HL-60/S4 (cell line): ENCODE results near the gene SCYL1.

Experiments used
- in situ Hi-C: fragments of 300-500 bp; cut with MboI; formaldehyde crosslinking; loops from 2 replicates; pipeline ENCODE4 v1.14.3; 2022; ENCODE audit warnings: low sequenced_read_pairs

SCYL1 gene

DNA sequence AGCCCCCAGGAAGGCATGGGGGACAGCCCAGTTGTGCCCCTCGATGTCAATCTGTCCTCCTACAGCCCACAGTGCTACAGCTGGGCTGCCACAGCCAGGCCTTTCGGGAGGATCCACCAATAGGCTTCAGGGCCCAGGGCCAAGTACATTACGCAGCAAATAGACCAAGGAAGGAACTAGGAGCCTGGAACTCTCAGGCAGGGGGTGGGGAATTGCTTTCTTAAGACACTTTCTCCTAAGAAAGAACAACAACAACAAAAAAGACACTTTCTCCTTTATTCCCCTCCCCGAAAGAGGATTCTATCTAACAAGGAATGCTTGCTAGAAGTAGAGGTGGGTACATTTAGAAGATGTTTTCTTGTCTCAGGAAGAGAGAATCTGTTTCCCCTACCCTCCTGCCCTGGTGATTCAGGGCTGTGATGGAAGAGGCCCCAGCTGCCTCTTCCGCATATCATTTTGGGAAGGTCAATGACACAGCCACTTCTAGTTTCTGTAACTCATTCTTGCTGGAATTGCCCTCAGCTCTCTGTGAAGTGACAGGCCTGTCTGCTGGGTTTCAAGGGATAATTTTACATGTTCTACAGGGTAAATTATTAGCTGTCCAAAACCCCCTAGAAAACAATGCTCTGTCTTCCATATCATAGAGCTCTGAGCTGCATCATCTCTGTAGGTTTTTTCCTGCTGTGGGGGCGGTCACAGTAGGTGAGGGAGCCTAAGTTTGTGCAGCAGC lies 32.1 kb upstream of the SCYL1 start:
- in situ Hi-C loops = no loop called here

DNA sequence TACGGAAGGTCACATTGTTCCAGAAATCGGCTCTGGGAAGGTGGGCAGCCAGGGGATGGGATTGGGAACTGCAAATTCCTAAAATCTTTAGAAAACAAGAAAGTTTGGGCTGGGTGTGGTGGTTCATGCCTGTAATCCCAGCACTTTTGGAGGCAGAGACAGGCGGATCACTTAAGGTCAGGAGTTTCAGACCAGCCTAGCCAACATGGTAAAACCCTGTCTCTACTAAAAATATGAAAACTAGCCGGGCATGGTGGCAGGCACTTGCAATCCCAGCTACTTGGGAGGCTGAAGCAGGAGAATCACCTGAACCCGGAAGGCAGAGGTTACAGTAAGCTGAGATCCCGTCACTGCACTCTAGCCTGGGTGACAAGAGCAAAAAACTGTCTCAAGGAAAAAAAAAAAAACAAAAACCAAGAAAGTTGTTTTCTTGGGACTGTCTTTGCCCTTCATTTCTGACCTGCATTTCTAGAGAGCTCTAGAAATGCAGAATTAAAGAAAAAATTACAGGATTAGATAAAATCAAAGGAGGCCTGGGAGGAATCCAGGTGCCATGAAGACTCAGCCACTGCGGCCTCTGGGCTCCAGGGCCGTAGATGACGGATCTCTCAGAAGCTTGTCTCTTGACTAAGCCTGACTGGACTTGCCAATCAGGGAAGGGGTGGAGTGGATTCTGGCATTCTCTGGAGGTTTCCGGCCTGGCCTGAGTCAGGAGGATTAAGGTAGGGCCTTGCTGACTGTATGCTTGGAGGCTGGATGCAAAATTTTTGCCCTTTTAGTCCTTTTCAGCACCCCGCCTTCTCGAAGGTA lies 31.3 kb upstream of the SCYL1 start:
- in situ Hi-C loops = no loop called here

DNA sequence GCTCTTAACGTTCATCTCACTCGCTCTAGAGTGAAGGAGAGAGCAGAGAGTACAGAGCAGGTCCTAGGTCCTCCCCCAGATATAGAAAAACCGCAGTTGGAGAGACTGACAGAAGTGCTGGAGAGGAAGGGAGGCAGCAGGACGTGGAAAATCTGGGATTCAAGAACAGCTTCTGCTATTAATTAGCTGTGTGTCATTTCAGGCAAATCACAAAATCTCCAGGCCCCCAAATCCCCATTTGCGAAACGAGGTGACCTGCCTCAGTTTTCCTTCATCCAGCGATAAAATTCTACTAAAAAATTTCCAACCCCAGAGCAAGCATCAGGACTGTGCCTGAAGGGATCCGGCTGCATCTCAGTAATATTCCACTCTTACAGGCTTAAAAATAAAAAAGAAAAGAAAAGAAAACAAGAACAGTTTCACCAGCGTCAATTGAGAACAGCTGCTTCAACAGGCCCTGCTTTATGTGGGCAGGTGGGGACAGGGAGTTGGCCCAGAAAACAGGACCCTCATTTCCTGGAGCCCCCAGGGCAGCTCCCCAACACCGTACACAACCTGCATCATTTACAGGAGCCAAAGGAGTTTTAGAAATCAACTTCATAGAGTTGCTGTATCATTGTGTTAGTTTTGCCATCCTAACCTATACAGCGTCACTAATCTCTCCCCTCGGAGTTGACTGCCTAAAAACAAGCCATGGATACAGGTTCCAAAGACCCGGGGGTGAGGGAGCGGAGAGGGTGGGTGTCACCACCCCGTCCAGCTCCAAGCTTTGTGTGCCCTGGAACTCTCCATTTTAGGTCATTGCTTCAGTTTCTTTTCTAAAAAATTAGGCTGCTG lies 28.4 kb upstream of the SCYL1 start:
- in situ Hi-C loops = no loop called here

DNA sequence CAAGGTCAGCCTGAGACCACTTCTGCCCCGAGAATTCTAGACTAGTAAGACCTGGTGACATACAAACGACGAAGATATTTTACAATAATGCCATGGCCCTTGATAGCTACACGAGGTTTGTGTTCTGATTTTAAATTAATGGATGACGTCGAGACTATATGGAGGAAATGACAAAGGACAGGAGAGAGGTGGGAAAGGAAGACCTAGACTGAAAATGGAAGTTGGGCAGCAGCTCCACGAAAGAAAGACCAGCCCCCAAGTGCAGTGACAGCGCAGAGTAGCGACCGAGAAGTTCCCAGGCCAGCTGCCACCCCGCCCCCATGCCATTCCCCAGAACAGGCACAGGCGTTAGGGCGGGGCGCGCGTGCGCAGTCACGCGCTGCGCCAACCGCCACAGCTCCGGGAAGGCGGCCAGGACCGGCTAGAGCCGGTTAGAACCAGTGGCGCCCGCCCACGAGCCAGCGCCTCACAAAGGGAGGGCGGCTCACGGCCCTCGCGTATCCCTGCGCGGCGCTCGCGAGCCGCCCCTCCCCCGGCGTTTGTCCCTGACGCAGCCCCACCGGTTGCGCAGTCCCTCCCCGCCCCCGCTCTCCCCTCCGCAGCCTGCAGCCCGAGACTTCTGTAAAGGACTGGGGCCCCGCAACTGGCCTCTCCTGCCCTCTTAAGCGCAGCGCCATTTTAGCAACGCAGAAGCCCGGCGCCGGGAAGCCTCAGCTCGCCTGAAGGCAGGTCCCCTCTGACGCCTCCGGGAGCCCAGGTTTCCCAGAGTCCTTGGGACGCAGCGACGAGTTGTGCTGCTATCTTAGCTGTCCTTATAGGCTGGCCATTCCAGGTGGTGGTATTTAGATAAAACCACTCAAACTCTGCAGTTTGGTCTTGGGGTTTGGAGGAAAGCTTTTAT lies 27.5 kb upstream of the SCYL1 start:
- in situ Hi-C loops = no loop called here

DNA sequence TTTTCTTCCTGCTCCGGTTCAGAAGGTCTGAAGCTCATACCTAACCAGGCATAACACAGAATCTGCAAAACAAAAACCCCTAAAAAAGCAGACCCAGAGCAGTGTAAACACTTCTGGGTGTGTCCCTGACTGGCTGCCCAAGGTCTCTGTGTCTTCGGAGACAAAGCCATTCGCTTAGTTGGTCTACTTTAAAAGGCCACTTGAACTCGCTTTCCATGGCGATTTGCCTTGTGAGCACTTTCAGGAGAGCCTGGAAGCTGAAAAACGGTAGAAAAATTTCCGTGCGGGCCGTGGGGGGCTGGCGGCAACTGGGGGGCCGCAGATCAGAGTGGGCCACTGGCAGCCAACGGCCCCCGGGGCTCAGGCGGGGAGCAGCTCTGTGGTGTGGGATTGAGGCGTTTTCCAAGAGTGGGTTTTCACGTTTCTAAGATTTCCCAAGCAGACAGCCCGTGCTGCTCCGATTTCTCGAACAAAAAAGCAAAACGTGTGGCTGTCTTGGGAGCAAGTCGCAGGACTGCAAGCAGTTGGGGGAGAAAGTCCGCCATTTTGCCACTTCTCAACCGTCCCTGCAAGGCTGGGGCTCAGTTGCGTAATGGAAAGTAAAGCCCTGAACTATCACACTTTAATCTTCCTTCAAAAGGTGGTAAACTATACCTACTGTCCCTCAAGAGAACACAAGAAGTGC lies 26.7 kb upstream of the SCYL1 start:
- in situ Hi-C loops = no loop called here

DNA sequence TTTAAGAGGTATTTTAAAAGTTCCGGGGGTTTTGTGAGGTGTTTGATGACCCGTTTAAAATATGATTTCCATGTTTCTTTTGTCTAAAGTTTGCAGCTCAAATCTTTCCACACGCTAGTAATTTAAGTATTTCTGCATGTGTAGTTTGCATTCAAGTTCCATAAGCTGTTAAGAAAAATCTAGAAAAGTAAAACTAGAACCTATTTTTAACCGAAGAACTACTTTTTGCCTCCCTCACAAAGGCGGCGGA lies 26.2 kb upstream of the SCYL1 start:
- in situ Hi-C loops = no loop called here

DNA sequence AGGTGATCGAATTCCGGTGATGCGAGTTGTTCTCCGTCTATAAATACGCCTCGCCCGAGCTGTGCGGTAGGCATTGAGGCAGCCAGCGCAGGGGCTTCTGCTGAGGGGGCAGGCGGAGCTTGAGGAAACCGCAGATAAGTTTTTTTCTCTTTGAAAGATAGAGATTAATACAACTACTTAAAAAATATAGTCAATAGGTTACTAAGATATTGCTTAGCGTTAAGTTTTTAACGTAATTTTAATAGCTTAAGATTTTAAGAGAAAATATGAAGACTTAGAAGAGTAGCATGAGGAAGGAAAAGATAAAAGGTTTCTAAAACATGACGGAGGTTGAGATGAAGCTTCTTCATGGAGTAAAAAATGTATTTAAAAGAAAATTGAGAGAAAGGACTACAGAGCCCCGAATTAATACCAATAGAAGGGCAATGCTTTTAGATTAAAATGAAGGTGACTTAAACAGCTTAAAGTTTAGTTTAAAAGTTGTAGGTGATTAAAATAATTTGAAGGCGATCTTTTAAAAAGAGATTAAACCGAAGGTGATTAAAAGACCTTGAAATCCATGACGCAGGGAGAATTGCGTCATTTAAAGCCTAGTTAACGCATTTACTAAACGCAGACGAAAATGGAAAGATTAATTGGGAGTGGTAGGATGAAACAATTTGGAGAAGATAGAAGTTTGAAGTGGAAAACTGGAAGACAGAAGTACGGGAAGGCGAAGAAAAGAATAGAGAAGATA lies 25.7 kb upstream of the SCYL1 start, which contains the start of gene MALAT1:
MALAT1 (plus strand) TSS at position 69 of the 736 bp plus-strand sequence.
- in situ Hi-C loops = no loop called here

GRCh38 chr11:65499713-65500386 lies 25.0 kb upstream of the SCYL1 start:
- in situ Hi-C loops = no loop called here

GRCh38 chr11:65500387-65501185 lies 24.3 kb upstream of the SCYL1 start:
- in situ Hi-C loops = no loop called here

- in situ Hi-C loops = no loop called here
These were observed 23.8 kb upstream of the SCYL1 start for GRCh38 chr11:65501186-65501471.

- in situ Hi-C loops = no loop called here
These were observed 23.2 kb upstream of the SCYL1 start for GRCh38 chr11:65501472-65502273.

DNA sequence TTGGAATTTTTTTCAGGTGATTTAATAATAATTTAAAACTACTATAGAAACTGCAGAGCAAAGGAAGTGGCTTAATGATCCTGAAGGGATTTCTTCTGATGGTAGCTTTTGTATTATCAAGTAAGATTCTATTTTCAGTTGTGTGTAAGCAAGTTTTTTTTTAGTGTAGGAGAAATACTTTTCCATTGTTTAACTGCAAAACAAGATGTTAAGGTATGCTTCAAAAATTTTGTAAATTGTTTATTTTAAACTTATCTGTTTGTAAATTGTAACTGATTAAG lies 22.7 kb upstream of the SCYL1 start:
- in situ Hi-C loops = no loop called here

- in situ Hi-C loops = no loop called here
These were observed 22.1 kb upstream of the SCYL1 start for GRCh38 chr11:65502555-65503367.

DNA sequence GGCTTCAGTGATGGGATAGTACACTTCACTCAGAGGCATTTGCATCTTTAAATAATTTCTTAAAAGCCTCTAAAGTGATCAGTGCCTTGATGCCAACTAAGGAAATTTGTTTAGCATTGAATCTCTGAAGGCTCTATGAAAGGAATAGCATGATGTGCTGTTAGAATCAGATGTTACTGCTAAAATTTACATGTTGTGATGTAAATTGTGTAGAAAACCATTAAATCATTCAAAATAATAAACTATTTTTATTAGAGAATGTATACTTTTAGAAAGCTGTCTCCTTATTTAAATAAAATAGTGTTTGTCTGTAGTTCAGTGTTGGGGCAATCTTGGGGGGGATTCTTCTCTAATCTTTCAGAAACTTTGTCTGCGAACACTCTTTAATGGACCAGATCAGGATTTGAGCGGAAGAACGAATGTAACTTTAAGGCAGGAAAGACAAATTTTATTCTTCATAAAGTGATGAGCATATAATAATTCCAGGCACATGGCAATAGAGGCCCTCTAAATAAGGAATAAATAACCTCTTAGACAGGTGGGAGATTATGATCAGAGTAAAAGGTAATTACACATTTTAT lies 21.4 kb upstream of the SCYL1 start:
- in situ Hi-C loops = no loop called here

DNA sequence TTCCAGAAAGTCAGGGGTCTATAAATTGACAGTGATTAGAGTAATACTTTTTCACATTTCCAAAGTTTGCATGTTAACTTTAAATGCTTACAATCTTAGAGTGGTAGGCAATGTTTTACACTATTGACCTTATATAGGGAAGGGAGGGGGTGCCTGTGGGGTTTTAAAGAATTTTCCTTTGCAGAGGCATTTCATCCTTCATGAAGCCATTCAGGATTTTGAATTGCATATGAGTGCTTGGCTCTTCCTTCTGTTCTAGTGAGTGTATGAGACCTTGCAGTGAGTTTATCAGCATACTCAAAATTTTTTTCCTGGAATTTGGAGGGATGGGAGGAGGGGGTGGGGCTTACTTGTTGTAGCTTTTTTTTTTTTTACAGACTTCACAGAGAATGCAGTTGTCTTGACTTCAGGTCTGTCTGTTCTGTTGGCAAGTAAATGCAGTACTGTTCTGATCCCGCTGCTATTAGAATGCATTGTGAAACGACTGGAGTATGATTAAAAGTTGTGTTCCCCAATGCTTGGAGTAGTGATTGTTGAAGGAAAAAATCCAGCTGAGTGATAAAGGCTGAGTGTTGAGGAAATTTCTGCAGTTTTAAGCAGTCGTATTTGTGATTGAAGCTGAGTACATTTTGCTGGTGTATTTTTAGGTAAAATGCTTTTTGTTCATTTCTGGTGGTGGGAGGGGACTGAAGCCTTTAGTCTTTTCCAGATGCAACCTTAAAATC lies 20.8 kb upstream of the SCYL1 start:
- in situ Hi-C loops = no loop called here
